Stomach (tissue), 4 donors: ENCODE results near the gene SCNN1B.

Source experiments
- EP300 ChIP-seq: sonication (generic); formaldehyde crosslinking; IDR thresholded peaks from one replicate; pipeline ENCODE4 v1.6.1; 2017; ENCODE audit warnings: antibody characterized with exemption
- TF ChIP-seq, protein P1 (sequence below), 7 experiments: fragments of 450-650 bp in 4 of 7; fragments of 200-600 bp in 3 of 7; sonication (generic) in 3 of 7; IDR thresholded peaks; one replicate each; pipeline ENCODE4 v1.5.1; 2016 to 2019; ENCODE audit warnings: antibody characterized with exemption in 7 of 7, control low read depth in 2 of 7, mild to moderate bottlenecking in 1 of 7

DNA sequence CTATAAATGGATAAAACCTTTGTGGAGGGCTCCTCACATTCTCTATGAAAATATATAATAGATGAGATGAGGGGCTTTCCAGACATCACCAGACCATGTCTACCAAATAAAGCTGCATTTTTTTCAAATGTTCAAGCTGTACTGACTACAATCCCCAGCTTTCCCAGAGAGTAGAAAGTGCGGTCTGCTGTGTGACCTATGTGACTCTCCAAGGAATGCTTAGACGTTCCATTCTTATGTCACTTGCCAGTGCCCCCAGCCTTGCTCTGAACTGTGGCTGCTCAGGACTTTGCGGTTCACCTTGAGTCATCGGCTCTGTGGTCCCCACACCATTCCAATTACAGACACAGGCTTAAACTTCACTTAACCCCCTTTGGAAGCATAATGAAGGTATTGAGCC lies 47.8 kb upstream of the SCNN1B start:
- TF ChIP-seq EP300, result no peak
- TF ChIP-seq, protein P1, sequence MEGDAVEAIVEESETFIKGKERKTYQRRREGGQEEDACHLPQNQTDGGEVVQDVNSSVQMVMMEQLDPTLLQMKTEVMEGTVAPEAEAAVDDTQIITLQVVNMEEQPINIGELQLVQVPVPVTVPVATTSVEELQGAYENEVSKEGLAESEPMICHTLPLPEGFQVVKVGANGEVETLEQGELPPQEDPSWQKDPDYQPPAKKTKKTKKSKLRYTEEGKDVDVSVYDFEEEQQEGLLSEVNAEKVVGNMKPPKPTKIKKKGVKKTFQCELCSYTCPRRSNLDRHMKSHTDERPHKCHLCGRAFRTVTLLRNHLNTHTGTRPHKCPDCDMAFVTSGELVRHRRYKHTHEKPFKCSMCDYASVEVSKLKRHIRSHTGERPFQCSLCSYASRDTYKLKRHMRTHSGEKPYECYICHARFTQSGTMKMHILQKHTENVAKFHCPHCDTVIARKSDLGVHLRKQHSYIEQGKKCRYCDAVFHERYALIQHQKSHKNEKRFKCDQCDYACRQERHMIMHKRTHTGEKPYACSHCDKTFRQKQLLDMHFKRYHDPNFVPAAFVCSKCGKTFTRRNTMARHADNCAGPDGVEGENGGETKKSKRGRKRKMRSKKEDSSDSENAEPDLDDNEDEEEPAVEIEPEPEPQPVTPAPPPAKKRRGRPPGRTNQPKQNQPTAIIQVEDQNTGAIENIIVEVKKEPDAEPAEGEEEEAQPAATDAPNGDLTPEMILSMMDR (IDR thresholded peaks at IDR 0.05), result no peak
